Neural cell (in vitro differentiated cells): ENCODE results near the gene PTPRD. TPM values are rescaled to one million over a fixed set of nuclear protein-coding genes. Genes with fewer than 3 reads are reported as not detected.
A peak's percentile ranks its signal among the peaks of the same experiment; 100 is the strongest.

Source experiments
- H2AFZ ChIP-seq: fragments of 200-600, 300-800 bp; sonication (generic), shearing (Covaris generic); 2 replicates; pipeline ENCODE4 v1.6.0; 2014; ENCODE audit warnings: low read depth, mild to moderate bottlenecking, antibody characterized with exemption, low read length, moderate library complexity
- H3F3A ChIP-seq: fragments of 200-600 bp; shearing (Covaris generic); 2 replicates; pipeline ENCODE4 v1.6.1; 2016; ENCODE audit warnings: mild to moderate bottlenecking, moderate library complexity, mixed read lengths, antibody characterized with exemption, low read length; ENCODE audit not compliant: insufficient read depth, poor library complexity, severe bottlenecking
- H3K27ac ChIP-seq: fragments of 200-600, 300-800 bp; sonication (generic), shearing (Covaris generic); 2 replicates; pipeline ENCODE4 v1.5.1; 2014; ENCODE audit warnings: mild to moderate bottlenecking, low read length, moderate library complexity
- H3K27me3 ChIP-seq: fragments of 300-800, 200-600 bp; sonication (generic), shearing (Covaris generic); 2 replicates; pipeline ENCODE4 v1.6.0; 2014; ENCODE audit warnings: mild to moderate bottlenecking, low read depth, low read length, moderate library complexity; ENCODE audit not compliant: insufficient read depth
- H3K36me3 ChIP-seq: fragments of 300-800, 200-600 bp; sonication (generic), shearing (Covaris generic); 2 replicates; pipeline ENCODE4 v1.5.1; 2014; ENCODE audit warnings: mild to moderate bottlenecking, antibody characterized with exemption, low read length, moderate library complexity; ENCODE audit not compliant: insufficient read depth
- H3K4me2 ChIP-seq: fragments of 300-800, 200-600 bp; sonication (generic), shearing (Covaris generic); 2 replicates; pipeline ENCODE4 v1.6.0; 2014; ENCODE audit warnings: mild to moderate bottlenecking, low read length
- H3K4me3 ChIP-seq: fragments of 300-800, 200-600 bp; sonication (generic), shearing (Covaris generic); 2 replicates; pipeline ENCODE4 v1.5.1; 2014; ENCODE audit warnings: mild to moderate bottlenecking, low read length, moderate library complexity
- H3K79me2 ChIP-seq: fragments of 200-600 bp; shearing (Covaris generic); replicated peaks from 2 replicates; pipeline ENCODE4 v1.6.0; 2014; ENCODE audit warnings: mild to moderate bottlenecking, low read length, moderate library complexity; ENCODE audit not compliant: insufficient read depth
- H3K9ac ChIP-seq: fragments of 300-800, 200-600 bp; sonication (generic), shearing (Covaris generic); 2 replicates; pipeline ENCODE4 v1.6.1; 2016; ENCODE audit warnings: mild to moderate bottlenecking, low read length, mixed read lengths
- H3K9me2 ChIP-seq: fragments of 200-600 bp; shearing (Covaris generic); 2 replicates; pipeline ENCODE4 v1.6.1; 2016; ENCODE audit warnings: mild to moderate bottlenecking, low read length, mixed read lengths; ENCODE audit not compliant: insufficient read depth
- H3K9me3 ChIP-seq: fragments of 200-600, 300-800 bp; sonication (generic), shearing (Covaris generic); 2 replicates; pipeline ENCODE4 v1.6.1; 2016; ENCODE audit warnings: mild to moderate bottlenecking, mixed run types, low read length, moderate library complexity, mixed read lengths
- H4K20me1 ChIP-seq: fragments of 200-600 bp; shearing (Covaris generic); 2 replicates; pipeline ENCODE4 v1.6.1; 2016; ENCODE audit warnings: mild to moderate bottlenecking, mixed run types; ENCODE audit not compliant: insufficient read depth
- CTCF ChIP-seq: fragments of 450-650 bp; IDR thresholded peaks from 2 replicates; pipeline ENCODE4 v1.5.1; 2014; ENCODE audit warnings: antibody characterized with exemption, mild to moderate bottlenecking, moderate library complexity; ENCODE audit not compliant: poor library complexity, severe bottlenecking
- EP300 ChIP-seq: fragments of 450-650 bp; conservative IDR thresholded peaks from 2 replicates; pipeline ENCODE4 v1.6.1; 2014; ENCODE audit warnings: antibody characterized with exemption, mild to moderate bottlenecking, moderate library complexity; ENCODE audit not compliant: poor library complexity, severe bottlenecking
- EZH2 ChIP-seq: fragments of 200-600, 300-800 bp; shearing (Covaris generic), sonication (generic); IDR thresholded peaks from 2 replicates; pipeline ENCODE4 v1.6.1; 2014; ENCODE audit warnings: antibody characterized with exemption, low read length, borderline replicate concordance, mild to moderate bottlenecking; ENCODE audit not compliant: insufficient read depth, poor library complexity, severe bottlenecking
- MXI1 ChIP-seq: fragments of 450-650 bp; conservative IDR thresholded peaks from 2 replicates; pipeline ENCODE4 v1.6.1; 2014; ENCODE audit warnings: antibody characterized with exemption, mild to moderate bottlenecking; ENCODE audit not compliant: poor library complexity, severe bottlenecking
- POLR2AphosphoS5 ChIP-seq: IDR thresholded peaks from 2 replicates; pipeline ENCODE4 v1.6.1; 2012
- RAD21 ChIP-seq: fragments of 450-650 bp; conservative IDR thresholded peaks from 2 replicates; pipeline ENCODE4 v1.6.1; 2014; ENCODE audit warnings: antibody characterized with exemption, mild to moderate bottlenecking, moderate library complexity
- SMC3 ChIP-seq: fragments of 450-650 bp; conservative IDR thresholded peaks from 2 replicates; pipeline ENCODE4 v1.6.1; 2014; ENCODE audit warnings: antibody characterized with exemption, mild to moderate bottlenecking, moderate library complexity; ENCODE audit not compliant: poor library complexity
- TAF1 ChIP-seq: IDR thresholded peaks from 2 replicates; pipeline ENCODE4 v1.6.1; 2012; ENCODE audit warnings: low read depth
- polyA plus RNA-seq: library from polyadenylated mRNA; depleted of rRNA; stranded (reverse); fragments of >200 nt; gene quantifications from 2 replicates; pipeline ENCODE4 v1.2.3, GENCODE V29; 2014
- TF ChIP-seq, protein P1 (sequence below): IDR thresholded peaks from 2 replicates; pipeline ENCODE4 v1.6.1; 2012; ENCODE audit warnings: borderline replicate concordance

The PTPRD gene
- polyA plus RNA-seq, 1 donor from 2014 or later: 143 TPM

DNA sequence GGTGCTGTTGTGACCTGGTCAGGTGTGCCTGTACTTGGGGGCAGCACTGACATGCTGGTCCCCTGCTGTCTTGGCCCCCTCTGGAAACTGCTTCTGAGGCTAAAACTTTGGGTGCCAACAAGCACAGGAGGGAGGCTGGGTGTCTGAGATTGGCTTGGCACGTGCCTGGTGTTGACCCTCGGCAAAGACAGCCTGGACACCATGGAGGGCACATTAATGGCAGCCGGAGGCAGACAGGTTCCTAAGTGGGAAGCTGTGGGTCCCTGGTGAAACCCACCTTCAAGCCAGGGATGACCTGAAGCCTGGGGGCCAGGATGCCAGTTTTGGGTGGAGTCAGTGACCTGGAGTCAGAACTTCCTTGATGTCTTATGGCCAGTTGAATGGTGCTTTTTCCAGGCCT is 894.1 kb downstream of the PTPRD start:
- no peak overlapping the region for H3K4me2 ChIP-seq

GRCh38 chr9:9679433-9679832 is 933.4 kb downstream of the PTPRD start:
- Histone ChIP-seq H3K36me3 (no peaks in the 10 kb centered on the region), H3K27me3 (no peaks in the 10 kb centered on the region), H2AFZ (no peak overlapping the region), H3K4me3 (no peak overlapping the region), H3K27ac (no peak overlapping the region), H3K4me2 (no peak overlapping the region), H3K79me2 (no peaks in the 10 kb centered on the region), H3K9ac (no peak overlapping the region), H3F3A (no peaks in the 10 kb centered on the region), H4K20me1 (no peaks in the 10 kb centered on the region), H3K9me2 (no peaks in the 10 kb centered on the region), H3K9me3 (no peaks in the 10 kb centered on the region)
- TF ChIP-seq SMC3: no peak
- no peak for TF ChIP-seq MXI1
- no peak for TF ChIP-seq EZH2
- TF ChIP-seq, protein P1, sequence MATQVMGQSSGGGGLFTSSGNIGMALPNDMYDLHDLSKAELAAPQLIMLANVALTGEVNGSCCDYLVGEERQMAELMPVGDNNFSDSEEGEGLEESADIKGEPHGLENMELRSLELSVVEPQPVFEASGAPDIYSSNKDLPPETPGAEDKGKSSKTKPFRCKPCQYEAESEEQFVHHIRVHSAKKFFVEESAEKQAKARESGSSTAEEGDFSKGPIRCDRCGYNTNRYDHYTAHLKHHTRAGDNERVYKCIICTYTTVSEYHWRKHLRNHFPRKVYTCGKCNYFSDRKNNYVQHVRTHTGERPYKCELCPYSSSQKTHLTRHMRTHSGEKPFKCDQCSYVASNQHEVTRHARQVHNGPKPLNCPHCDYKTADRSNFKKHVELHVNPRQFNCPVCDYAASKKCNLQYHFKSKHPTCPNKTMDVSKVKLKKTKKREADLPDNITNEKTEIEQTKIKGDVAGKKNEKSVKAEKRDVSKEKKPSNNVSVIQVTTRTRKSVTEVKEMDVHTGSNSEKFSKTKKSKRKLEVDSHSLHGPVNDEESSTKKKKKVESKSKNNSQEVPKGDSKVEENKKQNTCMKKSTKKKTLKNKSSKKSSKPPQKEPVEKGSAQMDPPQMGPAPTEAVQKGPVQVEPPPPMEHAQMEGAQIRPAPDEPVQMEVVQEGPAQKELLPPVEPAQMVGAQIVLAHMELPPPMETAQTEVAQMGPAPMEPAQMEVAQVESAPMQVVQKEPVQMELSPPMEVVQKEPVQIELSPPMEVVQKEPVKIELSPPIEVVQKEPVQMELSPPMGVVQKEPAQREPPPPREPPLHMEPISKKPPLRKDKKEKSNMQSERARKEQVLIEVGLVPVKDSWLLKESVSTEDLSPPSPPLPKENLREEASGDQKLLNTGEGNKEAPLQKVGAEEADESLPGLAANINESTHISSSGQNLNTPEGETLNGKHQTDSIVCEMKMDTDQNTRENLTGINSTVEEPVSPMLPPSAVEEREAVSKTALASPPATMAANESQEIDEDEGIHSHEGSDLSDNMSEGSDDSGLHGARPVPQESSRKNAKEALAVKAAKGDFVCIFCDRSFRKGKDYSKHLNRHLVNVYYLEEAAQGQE: peak; percentile 9
- no peak for TF ChIP-seq TAF1
- no peak for TF ChIP-seq POLR2AphosphoS5
- no peak for TF ChIP-seq RAD21
- no peak for TF ChIP-seq CTCF

More for the DNA sequence above, 894.1 kb downstream of the PTPRD start:
- H3K79me2 ChIP-seq: no peaks in the 10 kb centered on the region
- no peak overlapping the region for H3K4me3 ChIP-seq
- no peak overlapping the region for H2AFZ ChIP-seq
- no peaks in the 10 kb centered on the region for H3F3A ChIP-seq
- no peaks in the 10 kb centered on the region for H4K20me1 ChIP-seq
- no peaks in the 10 kb centered on the region for H3K36me3 ChIP-seq
- no peaks in the 10 kb centered on the region for H3K9me2 ChIP-seq
- H3K27me3 ChIP-seq: no peaks in the 10 kb centered on the region
- no peak overlapping the region for H3K27ac ChIP-seq
- no peaks in the 10 kb centered on the region for H3K9me3 ChIP-seq
- no peak overlapping the region for H3K9ac ChIP-seq
- TF ChIP-seq, protein P1: no peak
- no peak for TF ChIP-seq POLR2AphosphoS5
- no peak for TF ChIP-seq CTCF
- TF ChIP-seq RAD21: no peak
- TF ChIP-seq TAF1: no peak
- no peak for TF ChIP-seq EP300
- no peak for TF ChIP-seq MXI1
- no peak for TF ChIP-seq EZH2
- TF ChIP-seq SMC3: no peak
